ENCODE data around the gene CTRL.

- TF ChIP-seq CTCF (IDR thresholded peaks at IDR 0.05) (no peak), EP300 (IDR thresholded peaks at IDR 0.05) (no peak), POLR2A (IDR thresholded peaks at IDR 0.05) (no peak)
Observed at GRCh38 chr16:67923414-67924116, 8.1 kb downstream of the CTRL start.

Measured in ovary (tissue), 3 donors.